ENCODE results near the gene MACROH2A1. TPM values are rescaled to one million over a fixed set of nuclear protein-coding genes. Genes with fewer than 3 reads are reported as not detected.

The MACROH2A1 gene
- total RNA-seq, 6 donors from 2014 or later, result 232 to 690 (median 355) TPM

GRCh38 chr5:135341016-135341666, 57.9 kb downstream of the MACROH2A1 start:
- H3K27me3 ChIP-seq, result no peaks in the 10 kb centered on the region
- H3K27ac ChIP-seq, result no peak overlapping the region
- H3K9me3 ChIP-seq, result no peaks in the 10 kb centered on the region
- ATAC-seq (ENCODE audit: low FRiP score in 2 of 2) (no peak), DNase-seq (no peak)
- peaks cover 51 to 100% (median 93%) of the 10 kb centered on the region in 4 donors for H3K36me3 ChIP-seq
- TF ChIP-seq POLR2A (IDR thresholded peaks at IDR 0.05) (no peak), EP300 (IDR thresholded peaks at IDR 0.05) (no peak), CTCF (IDR thresholded peaks at IDR 0.05) (no peak), POLR2AphosphoS5 (IDR thresholded peaks at IDR 0.05) (no peak)
- H3K4me1 ChIP-seq, result no peaks in the 10 kb centered on the region
- no peak overlapping the region for H3K4me3 ChIP-seq
- 95 to 97% methylated on average over 5 of the region's 5 CpGs for WGBS, 2 donors

- ATAC-seq (ENCODE audit: low FRiP score in 2 of 2) (no peak), DNase-seq (no peak)
- Histone ChIP-seq H3K27me3 (no peaks in the 10 kb centered on the region), H3K36me3 (peaks cover 51 to 100% (median 93%) of the 10 kb centered on the region in 4 donors), H3K9me3 (no peaks in the 10 kb centered on the region), H3K4me1 (no peaks in the 10 kb centered on the region), H3K27ac (no peak overlapping the region), H3K4me3 (no peak overlapping the region)
- WGBS, 2 donors, result 86 to 95% methylated on average over 2 of the region's 2 CpGs
- TF ChIP-seq EP300 (IDR thresholded peaks at IDR 0.05) (no peak), POLR2A (IDR thresholded peaks at IDR 0.05) (no peak), POLR2AphosphoS5 (IDR thresholded peaks at IDR 0.05) (no peak), CTCF (IDR thresholded peaks at IDR 0.05) (no peak)
Measured at GRCh38 chr5:135340568-135340967, 58.5 kb downstream of the MACROH2A1 start.

- no peak for ATAC-seq (ENCODE audit: low FRiP score in 2 of 2)
- peaks cover 48 to 100% (median 95%) of the 10 kb centered on the region in 4 donors for H3K36me3 ChIP-seq
- WGBS, 2 donors, result 88 to 90% methylated on average over 4 of the region's 4 CpGs
- H3K4me3 ChIP-seq, result no peak overlapping the region
- H3K4me1 ChIP-seq, result no peaks in the 10 kb centered on the region
- no peak for DNase-seq
- no peak for TF ChIP-seq POLR2A (IDR thresholded peaks at IDR 0.05)
- TF ChIP-seq POLR2AphosphoS5 (IDR thresholded peaks at IDR 0.05), result no peak
- no peak for TF ChIP-seq EP300 (IDR thresholded peaks at IDR 0.05)
- TF ChIP-seq CTCF (IDR thresholded peaks at IDR 0.05), result no peak
- H3K27me3 ChIP-seq, result no peaks in the 10 kb centered on the region
- H3K27ac ChIP-seq, result no peak overlapping the region
- H3K9me3 ChIP-seq, result no peaks in the 10 kb centered on the region
Measured at GRCh38 chr5:135339623-135340022, 59.4 kb downstream of the MACROH2A1 start.

- 96 to 100% methylated on average over 2 to 5 of the region's 5 CpGs for WGBS, 2 donors
- no peaks in the 10 kb centered on the region for H3K4me1 ChIP-seq
- no peak for ATAC-seq (ENCODE audit: low FRiP score in 2 of 2)
- no peaks in the 10 kb centered on the region for H3K27me3 ChIP-seq
- DNase-seq, result no peak
- no peak overlapping the region for H3K27ac ChIP-seq
- H3K9me3 ChIP-seq, result no peaks in the 10 kb centered on the region
- H3K4me3 ChIP-seq, result no peak overlapping the region
- peaks cover 47 to 100% (median 97%) of the 10 kb centered on the region in 4 donors for H3K36me3 ChIP-seq
- TF ChIP-seq CTCF (IDR thresholded peaks at IDR 0.05) (no peak), POLR2AphosphoS5 (IDR thresholded peaks at IDR 0.05) (no peak), POLR2A (IDR thresholded peaks at IDR 0.05) (no peak), EP300 (IDR thresholded peaks at IDR 0.05) (no peak)
Measured at GRCh38 chr5:135339189-135339588, 59.8 kb downstream of the MACROH2A1 start.

GRCh38 chr5:135337064-135337463, 62.0 kb downstream of the MACROH2A1 start:
- H3K27ac ChIP-seq, result no peak overlapping the region
- no peak overlapping the region for H3K4me3 ChIP-seq
- TF ChIP-seq POLR2AphosphoS5 (IDR thresholded peaks at IDR 0.05) (no peak), CTCF (IDR thresholded peaks at IDR 0.05) (no peak), POLR2A (IDR thresholded peaks at IDR 0.05) (no peak), EP300 (IDR thresholded peaks at IDR 0.05) (no peak)
- no peaks in the 10 kb centered on the region for H3K27me3 ChIP-seq
- H3K9me3 ChIP-seq, result no peaks in the 10 kb centered on the region
- peaks cover 29 to 90% (median 87%) of the 10 kb centered on the region in 4 donors for H3K36me3 ChIP-seq
- 71 to 80% methylated on average over 1 to 4 of the region's 4 CpGs for WGBS, 2 donors
- DNase-seq (no peak), ATAC-seq (ENCODE audit: low FRiP score in 2 of 2) (no peak)
- H3K4me1 ChIP-seq, result no peaks in the 10 kb centered on the region
